ENCODE results near the gene SPATA17. TPM values are rescaled to one million over a fixed set of nuclear protein-coding genes. Genes with fewer than 3 reads are reported as not detected.

SPATA17 gene
- total RNA-seq, 1 experiment from 2014 or later, result 3.0 TPM

- CTCF ChIA-PET, result no interaction called here
- intact Hi-C loops (cut with micrococcal nuclease; ENCODE audit: unreplicated experiment), result no loop called here
- H3K27ac Mint-ChIP-seq (ENCODE audit: unreplicated experiment), result no peak overlapping the region
- no peak for DNase-seq
- no peaks in the 10 kb centered on the region for H3K4me1 Mint-ChIP-seq (ENCODE audit: low read depth, unreplicated experiment)
- BruUV-seq (replicated peaks), result no TSS peak
- no peak for TF ChIP-seq CTCF (IDR thresholded peaks at IDR 0.05; ENCODE audit: unreplicated experiment)
- H3K9me3 Mint-ChIP-seq (ENCODE audit: low read depth, unreplicated experiment), result no peaks in the 10 kb centered on the region
- H3K36me3 Mint-ChIP-seq (ENCODE audit: insufficient read depth, unreplicated experiment), result no peaks in the 10 kb centered on the region
- H3K27me3 Mint-ChIP-seq (ENCODE audit: unreplicated experiment), result no peaks in the 10 kb centered on the region
- H3K4me3 Mint-ChIP-seq (ENCODE audit: low read depth, unreplicated experiment), result no peak overlapping the region
Measured at GRCh38 chr1:217791091-217791490, 159.9 kb downstream of the SPATA17 start.

GRCh38 chr1:217805792-217806191 lies 174.6 kb downstream of the SPATA17 start:
- BruUV-seq (replicated peaks), result no TSS peak
- no peak overlapping the region for H3K27ac Mint-ChIP-seq (ENCODE audit: unreplicated experiment)
- no peak for TF ChIP-seq CTCF (IDR thresholded peaks at IDR 0.05; ENCODE audit: unreplicated experiment)
- no peak for DNase-seq
- no peaks in the 10 kb centered on the region for H3K4me1 Mint-ChIP-seq (ENCODE audit: low read depth, unreplicated experiment)
- no peaks in the 10 kb centered on the region for H3K27me3 Mint-ChIP-seq (ENCODE audit: unreplicated experiment)
- intact Hi-C loops (cut with micrococcal nuclease; ENCODE audit: unreplicated experiment), result loop anchor here (10.0 kb wide), 1 partner anchor 61 kb away; no protein-coding TSS in a partner anchor
- no peaks in the 10 kb centered on the region for H3K9me3 Mint-ChIP-seq (ENCODE audit: low read depth, unreplicated experiment)
- CTCF ChIA-PET, result no interaction called here
- no peaks in the 10 kb centered on the region for H3K36me3 Mint-ChIP-seq (ENCODE audit: insufficient read depth, unreplicated experiment)
- no peak overlapping the region for H3K4me3 Mint-ChIP-seq (ENCODE audit: low read depth, unreplicated experiment)

- peaks cover 3% of the 10 kb centered on the region for H3K9me3 Mint-ChIP-seq (ENCODE audit: low read depth, unreplicated experiment)
- DNase-seq, result no peak
- BruUV-seq (replicated peaks), result no TSS peak
- TF ChIP-seq CTCF (IDR thresholded peaks at IDR 0.05; ENCODE audit: unreplicated experiment), result no peak
- H3K4me3 Mint-ChIP-seq (ENCODE audit: low read depth, unreplicated experiment), result no peak overlapping the region
- no peak overlapping the region for H3K27ac Mint-ChIP-seq (ENCODE audit: unreplicated experiment)
- CTCF ChIA-PET, result no interaction called here
- no peaks in the 10 kb centered on the region for H3K27me3 Mint-ChIP-seq (ENCODE audit: unreplicated experiment)
- no peaks in the 10 kb centered on the region for H3K4me1 Mint-ChIP-seq (ENCODE audit: low read depth, unreplicated experiment)
- H3K36me3 Mint-ChIP-seq (ENCODE audit: insufficient read depth, unreplicated experiment), result no peaks in the 10 kb centered on the region
- intact Hi-C loops (cut with micrococcal nuclease; ENCODE audit: unreplicated experiment), result no loop called here
Measured at GRCh38 chr1:217812175-217812574, 181.0 kb downstream of the SPATA17 start.

- no peak for TF ChIP-seq CTCF (IDR thresholded peaks at IDR 0.05; ENCODE audit: unreplicated experiment)
Measured at GRCh38 chr1:217813031-217813430, 181.9 kb downstream of the SPATA17 start.

More at GRCh38 chr1:217813031-217813430, 181.9 kb downstream of the SPATA17 start:
- CTCF ChIA-PET, result no interaction called here
- H3K27me3 Mint-ChIP-seq (ENCODE audit: unreplicated experiment), result no peaks in the 10 kb centered on the region
- no TSS peak for BruUV-seq (replicated peaks)
- no peak for DNase-seq
- intact Hi-C loops (cut with micrococcal nuclease; ENCODE audit: unreplicated experiment), result no loop called here
- no peaks in the 10 kb centered on the region for H3K4me1 Mint-ChIP-seq (ENCODE audit: low read depth, unreplicated experiment)
- peaks cover 3% of the 10 kb centered on the region for H3K9me3 Mint-ChIP-seq (ENCODE audit: low read depth, unreplicated experiment)
- no peaks in the 10 kb centered on the region for H3K36me3 Mint-ChIP-seq (ENCODE audit: insufficient read depth, unreplicated experiment)
- no peak overlapping the region for H3K4me3 Mint-ChIP-seq (ENCODE audit: low read depth, unreplicated experiment)
- H3K27ac Mint-ChIP-seq (ENCODE audit: unreplicated experiment), result no peak overlapping the region

All from Calu3 (cell line).